B cell (primary cell): ENCODE measurements around the gene TMEM14A. TPM values are rescaled to one million over a fixed set of nuclear protein-coding genes. Genes with fewer than 3 reads are reported as not detected.

Experiments used
- ATAC-seq: fragments of 200-7000 bp; cut with Tn5 transposase; one replicate; pipeline ENCODE4 v1.10.0; 2021; ENCODE audit warnings: low read depth, mild to moderate bottlenecking, moderate number of reproducible peaks, moderate library complexity
- CTCF ChIA-PET: fragments of 350-600 bp; sonication (Branson Sonifier 250); formaldehyde crosslinking; loops from one replicate; lab custom pipeline; 2021; ENCODE audit warnings: antibody characterized with exemption, inconsistent platforms; lab: Charles Lee
- POLR2A ChIA-PET: fragments of 350-600 bp; sonication (Branson Sonifier 250); formaldehyde crosslinking; loops from one replicate; lab custom pipeline; 2021; ENCODE audit warnings: antibody characterized with exemption; lab: Charles Lee
- DNase-seq: peaks from one replicate; pipeline ENCODE4 v3.0.0; 2013
- H2AFZ ChIP-seq: 2 replicates; pipeline ENCODE4 v1.6.1; 2012; ENCODE audit warnings: mild to moderate bottlenecking, low read depth, low read length; ENCODE audit not compliant: insufficient read depth, poor library complexity, severe bottlenecking
- H3K27ac ChIP-seq, 2 donors: 1 replicate in 1 of 2; 2 replicates in 1 of 2; pipeline ENCODE4 v1.5.1; 2012 to 2013; ENCODE audit warnings: low read length in 2 of 2, mild to moderate bottlenecking in 2 of 2, moderate library complexity in 1 of 2
- H3K27me3 ChIP-seq, 4 experiments: fragments of 200-600 bp in 1 of 4; sonication (generic) in 1 of 4; replicated peaks in 1 of 4; 1 replicate in 2 of 4; 2 replicates in 2 of 4; pipeline versions ENCODE4 v1.6.1 to v1.7.0; 2013 to 2016; ENCODE audit warnings: low read length in 3 of 4, mild to moderate bottlenecking in 2 of 4, mixed read lengths in 1 of 4, moderate library complexity in 1 of 4; ENCODE audit not compliant: insufficient read depth in 4 of 4, control insufficient read depth in 3 of 4; ENCODE audit errors: control extremely low read depth in 1 of 4
- H3K36me3 ChIP-seq, 2 experiments: replicated peaks in 1 of 2; 1 replicate in 1 of 2; 2 replicates in 1 of 2; pipeline versions ENCODE4 v1.6.1 to v1.7.1; 2013; ENCODE audit warnings: low read length in 1 of 2; ENCODE audit not compliant: insufficient read depth in 2 of 2, control insufficient read depth in 1 of 2; ENCODE audit errors: control extremely low read depth in 1 of 2, extremely low read depth in 1 of 2
- H3K4me1 ChIP-seq, 2 donors: fragments of 200-600 bp in 1 of 2; sonication (generic) in 1 of 2; 1 replicate in 1 of 2; 2 replicates in 1 of 2; pipeline versions ENCODE4 v1.5.1 to v1.6.1; 2013 to 2017; ENCODE audit warnings: low read length in 2 of 2; ENCODE audit not compliant: control insufficient read depth in 2 of 2, insufficient read depth in 2 of 2
- H3K4me2 ChIP-seq: replicated peaks from 2 replicates; pipeline ENCODE3; 2012; ENCODE audit warnings: mild to moderate bottlenecking, low read depth, low read length; ENCODE audit not compliant: poor library complexity, severe bottlenecking
- H3K4me3 ChIP-seq, 5 experiments: fragments of 200-600 bp in 1 of 5; sonication (generic) in 1 of 5; 1 replicate in 3 of 5; 2 replicates in 2 of 5; pipeline versions ENCODE4 v1.5.1 to v1.7.0; 2011 to 2016; ENCODE audit warnings: low read length in 4 of 5, mild to moderate bottlenecking in 4 of 5, low read depth in 2 of 5, control low read depth in 1 of 5, moderate library complexity in 1 of 5; ENCODE audit not compliant: insufficient read depth in 1 of 5; ENCODE audit errors: control extremely low read depth in 1 of 5, extremely low read depth in 1 of 5
- H3K79me2 ChIP-seq: fragments of 200-600 bp; sonication (generic); one replicate; pipeline ENCODE4 v1.6.0; 2016; ENCODE audit warnings: low read length; ENCODE audit not compliant: control insufficient read depth, insufficient read depth
- H3K9ac ChIP-seq: fragments of 200-600 bp; sonication (generic); 2 replicates; pipeline ENCODE4 v1.6.1; 2017; ENCODE audit warnings: mild to moderate bottlenecking, low read length, moderate library complexity
- H3K9me3 ChIP-seq, 3 donors: one replicate each; pipeline versions ENCODE4 v1.6.1 to v1.7.1; 2013; ENCODE audit warnings: low read length in 2 of 3; ENCODE audit not compliant: control insufficient read depth in 2 of 3, insufficient read depth in 1 of 3; ENCODE audit errors: control extremely low read depth in 1 of 3
- H4K20me1 ChIP-seq: 2 replicates; pipeline ENCODE4 v1.6.0; 2012; ENCODE audit warnings: mild to moderate bottlenecking, low read length; ENCODE audit not compliant: insufficient read depth, control insufficient read depth, poor library complexity, severe bottlenecking
- H3K27ac Mint-ChIP-seq: one replicate; pipeline ENCODE4 v1.8.0; 2021; ENCODE audit warnings: mixed read lengths
- H3K27me3 Mint-ChIP-seq: one replicate; pipeline ENCODE4 v1.8.0; 2021; ENCODE audit warnings: mixed read lengths
- H3K4me1 Mint-ChIP-seq: one replicate; pipeline ENCODE4 v1.8.0; 2021; ENCODE audit warnings: mixed read lengths
- H3K4me3 Mint-ChIP-seq: one replicate; pipeline ENCODE4 v1.8.0; 2021; ENCODE audit warnings: mixed read lengths
- H3K9me3 Mint-ChIP-seq: one replicate; pipeline ENCODE4 v1.8.0; 2022; ENCODE audit warnings: mixed read lengths; ENCODE audit not compliant: insufficient read depth
- CTCF ChIP-seq: fragments of 200-600 bp; IDR thresholded peaks from one replicate; pipeline ENCODE4 v1.8.0; 2022; ENCODE audit warnings: antibody characterized with exemption, mild to moderate bottlenecking
- EZH2 ChIP-seq: IDR thresholded peaks from 2 replicates; pipeline ENCODE4 v1.6.1; 2012; ENCODE audit warnings: borderline replicate concordance, low read depth, mild to moderate bottlenecking, moderate library complexity, low read length; ENCODE audit not compliant: insufficient read depth, poor library complexity, severe bottlenecking
- WGBS: methylation state at CpG from one replicate; pipeline ENCODE4 v1.1.5; 2013; ENCODE audit warnings: missing lambda C conversion rate; ENCODE audit not compliant: insufficient coverage; 5-methylcytosine and 5-hydroxymethylcytosine counted together
- intact Hi-C: fragments of 100-400 bp; cut with micrococcal nuclease; formaldehyde crosslinking; loops from one replicate; pipeline ENCODE4 v1.10.0; 2022
- polyA plus RNA-seq: library from polyadenylated mRNA; depleted of rRNA; stranded (reverse); fragments of >200 nt; gene quantifications from 2 replicates; pipeline ENCODE4 v1.2.3, GENCODE V29; 2012
- total RNA-seq, 2 donors: library from RNA; stranded (reverse); fragments of 120-200 nt in 1 of 2; gene quantifications; 1 replicate in 1 of 2; 2 replicates in 1 of 2; pipeline versions ENCODE4 v1.2.3 to v1.2.4, GENCODE V29; 2013 to 2022

The TMEM14A gene
- total and polyA plus RNA-seq, 2 donors (not counting 1 experiment from before 2014, with no cell fraction given), result 5.2 to 9.5 TPM

DNA sequence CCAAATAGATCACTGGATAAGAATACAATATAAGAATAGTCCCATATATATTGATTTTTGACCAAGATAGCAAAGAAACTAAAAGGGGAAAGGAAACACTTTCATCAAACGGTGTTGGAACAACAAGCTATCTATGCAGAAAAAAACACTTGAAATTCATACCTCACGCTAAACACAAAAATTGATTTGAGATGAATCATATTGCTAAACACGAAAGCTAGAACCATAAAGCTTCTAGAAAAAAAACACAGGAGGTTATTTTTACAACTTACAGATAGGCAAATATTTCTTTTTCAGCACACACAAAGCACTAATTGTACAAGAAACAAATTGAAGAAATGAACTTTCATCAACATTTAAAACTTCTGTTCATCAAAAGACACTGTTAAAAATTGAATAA lies 36.7 kb upstream of the TMEM14A start:
- peaks cover 19% of the 10 kb centered on the region for H3K27me3 Mint-ChIP-seq
- DNase-seq, result no peak
- ChIA-PET POLR2A (no interaction called here), CTCF (interaction anchor here (1.0 to 4.1 kb wide), 2 partner anchors 17 to 218 kb away, joined by 3 to 19 read pairs; no protein-coding TSS in a partner anchor)
- Histone ChIP-seq H3K4me2 (no peak overlapping the region), H3K27ac (no peak overlapping the region), H3K9ac (no peak overlapping the region), H3K36me3 (no peaks in the 10 kb centered on the region), H4K20me1 (no peaks in the 10 kb centered on the region), H3K79me2 (no peaks in the 10 kb centered on the region), H3K4me3 (no peak overlapping the region), H3K27me3 (peaks cover 0 to 4% (median 0%) of the 10 kb centered on the region in 4 experiments), H3K9me3 (no peaks in the 10 kb centered on the region), H2AFZ (no peak overlapping the region), H3K4me1 (no peaks in the 10 kb centered on the region)
- TF ChIP-seq EZH2 (no peak), CTCF (no peak)
- intact Hi-C loops, result no loop called here
- no peak overlapping the region for H3K4me3 Mint-ChIP-seq
- no peak overlapping the region for H3K27ac Mint-ChIP-seq
- ATAC-seq, result no peak
- no peaks in the 10 kb centered on the region for H3K4me1 Mint-ChIP-seq
- WGBS, result no CpG with 5 or more reads among the region's 3 CpGs
- H3K9me3 Mint-ChIP-seq, result no peaks in the 10 kb centered on the region

GRCh38 chr6:52635049-52635577 lies 35.8 kb upstream of the TMEM14A start:
- Histone ChIP-seq H3K9ac (no peak overlapping the region), H3K27me3 (peaks cover 0 to 6% (median 0%) of the 10 kb centered on the region in 4 experiments), H3K4me1 (no peaks in the 10 kb centered on the region), H3K36me3 (no peaks in the 10 kb centered on the region), H3K9me3 (no peaks in the 10 kb centered on the region), H3K79me2 (no peaks in the 10 kb centered on the region), H3K4me2 (no peak overlapping the region), H3K27ac (no peak overlapping the region), H2AFZ (no peak overlapping the region), H4K20me1 (no peaks in the 10 kb centered on the region), H3K4me3 (no peak overlapping the region)
- WGBS, result 83% methylated on average over 1 of the region's 5 CpGs
- H3K4me1 Mint-ChIP-seq, result no peaks in the 10 kb centered on the region
- intact Hi-C loops, result no loop called here
- H3K27me3 Mint-ChIP-seq, result peaks cover 25% of the 10 kb centered on the region
- no peaks in the 10 kb centered on the region for H3K9me3 Mint-ChIP-seq
- ATAC-seq (no peak), DNase-seq (no peak)
- H3K27ac Mint-ChIP-seq, result no peak overlapping the region
- ChIA-PET CTCF (interaction anchor here (1.0 to 4.1 kb wide), 2 partner anchors 16 to 219 kb away, joined by 3 to 19 read pairs; no protein-coding TSS in a partner anchor), POLR2A (no interaction called here)
- H3K4me3 Mint-ChIP-seq, result no peak overlapping the region
- TF ChIP-seq EZH2 (no peak), CTCF (no peak)
